H1 (cell line): ENCODE data around the gene NDUFA7. TPM values are rescaled to one million over a fixed set of nuclear protein-coding genes. Genes with fewer than 3 reads are reported as not detected.

Source experiments
- CHD2 ChIP-seq: IDR thresholded peaks from 2 replicates; pipeline ENCODE4 v1.6.1; 2012; ENCODE audit warnings: low read length, improper control_type of control experiment
- CREB1 ChIP-seq: IDR thresholded peaks from 2 replicates; pipeline ENCODE4 v1.6.1; 2012; ENCODE audit warnings: inconsistent platforms
- CTBP2 ChIP-seq: IDR thresholded peaks from 2 replicates; pipeline ENCODE4 v1.7.0; 2011; ENCODE audit warnings: borderline replicate concordance, mild to moderate bottlenecking, moderate library complexity, mixed read lengths, low read length; ENCODE audit not compliant: insufficient read depth, insufficient read length
- GTF2F1 ChIP-seq: IDR thresholded peaks from 2 replicates; pipeline ENCODE4 v1.6.1; 2012; ENCODE audit warnings: low read depth, low read length, improper control_type of control experiment, borderline replicate concordance
- HDAC2 ChIP-seq, 2 experiments: fragments of 300-600 bp in 1 of 2; sonication (generic) in 1 of 2; IDR thresholded peaks; 2 replicates each; pipeline ENCODE4 v1.6.1; 2011 to 2012; ENCODE audit warnings: low read depth in 2 of 2, low read length in 2 of 2, mild to moderate bottlenecking in 2 of 2, moderate library complexity in 2 of 2, borderline replicate concordance in 1 of 2, inconsistent platforms in 1 of 2
- JUN ChIP-seq: IDR thresholded peaks from 2 replicates; pipeline ENCODE4 v1.6.1; 2011; ENCODE audit warnings: low read depth, mild to moderate bottlenecking, improper control_type of control experiment, low read length
- KDM1A ChIP-seq: fragments of 200-600, 300-600 bp; sonication (generic); IDR thresholded peaks from 2 replicates; pipeline ENCODE4 v1.7.1; 2016; ENCODE audit warnings: mild to moderate bottlenecking, low read length, borderline replicate concordance
- KDM4A ChIP-seq: IDR thresholded peaks from one replicate; pipeline ENCODE4 v1.7.1; 2012; ENCODE audit warnings: low read depth, mild to moderate bottlenecking, moderate library complexity, low read length, inconsistent platforms; ENCODE audit not compliant: severe bottlenecking
- MAFK ChIP-seq: IDR thresholded peaks from 2 replicates; pipeline ENCODE4 v1.6.1; 2012; ENCODE audit warnings: low read depth, mild to moderate bottlenecking, improper control_type of control experiment, low read length
- MAX ChIP-seq: IDR thresholded peaks from 2 replicates; pipeline ENCODE4 v1.6.1; 2012; ENCODE audit warnings: inconsistent platforms
- NRF1 ChIP-seq: IDR thresholded peaks from 2 replicates; pipeline ENCODE4 v1.6.1; 2011; ENCODE audit warnings: mild to moderate bottlenecking, low read depth, low read length, improper control_type of control experiment
- PHF8 ChIP-seq: fragments of 200-600 bp; sonication (generic); conservative IDR thresholded peaks from 2 replicates; pipeline ENCODE4 v1.7.1; 2012; ENCODE audit warnings: low read depth, mild to moderate bottlenecking, inconsistent platforms, low read length, moderate library complexity
- POLR2A ChIP-seq, 2 experiments: IDR thresholded peaks; 1 replicate in 1 of 2; 2 replicates in 1 of 2; pipeline ENCODE4 v1.6.1; 2011; ENCODE audit warnings: low read depth in 2 of 2, low read length in 2 of 2, mild to moderate bottlenecking in 2 of 2; ENCODE audit errors: control extremely low read depth in 1 of 2
- RBBP5 ChIP-seq: IDR thresholded peaks from 2 replicates; pipeline ENCODE4 v1.7.1; 2012; ENCODE audit warnings: low read depth, mild to moderate bottlenecking, inconsistent platforms, low read length, moderate library complexity, borderline replicate concordance
- RNF2 ChIP-seq: fragments of 200-900, 300-1000 bp; sonication (generic); IDR thresholded peaks from 2 replicates; pipeline ENCODE4 v1.7.1; 2016; ENCODE audit warnings: borderline replicate concordance, low read depth, mild to moderate bottlenecking, antibody characterized with exemption, low read length; ENCODE audit not compliant: poor library complexity, severe bottlenecking; ENCODE audit errors: missing control alignments
- SAP30 ChIP-seq: fragments of 300-600 bp; sonication (generic); IDR thresholded peaks from 2 replicates; pipeline ENCODE4 v1.7.1; 2012; ENCODE audit warnings: low read length, moderate library complexity, mild to moderate bottlenecking, inconsistent platforms; ENCODE audit not compliant: insufficient read depth, insufficient replicate concordance
- SIN3A ChIP-seq, 2 experiments: IDR thresholded peaks in 1 of 2; conservative IDR thresholded peaks in 1 of 2; 2 replicates each; pipeline ENCODE4 v1.6.1; 2011 to 2012; ENCODE audit warnings: low read length in 2 of 2, improper control_type of control experiment in 1 of 2, low read depth in 1 of 2, mild to moderate bottlenecking in 1 of 2
- SP4 ChIP-seq: IDR thresholded peaks from 2 replicates; pipeline ENCODE4 v1.6.1; 2012; ENCODE audit warnings: low read length, inconsistent platforms
- TAF7 ChIP-seq: optimal IDR thresholded peaks from 2 replicates; pipeline ENCODE3; 2011; ENCODE audit warnings: low read depth, mild to moderate bottlenecking, inconsistent platforms, low read length, moderate library complexity, borderline replicate concordance
- TBP ChIP-seq: IDR thresholded peaks from 2 replicates; pipeline ENCODE4 v1.6.1; 2011; ENCODE audit warnings: low read depth, low read length, improper control_type of control experiment
- USF2 ChIP-seq: IDR thresholded peaks from 2 replicates; pipeline ENCODE4 v1.6.1; 2011; ENCODE audit warnings: low read length, improper control_type of control experiment
- polyA plus RNA-seq, 7 experiments: library from polyadenylated mRNA; depleted of rRNA in 3 of 7; stranded (reverse) in 5 of 7; unstranded in 2 of 7; fragments of >200 nt in 5 of 7; fragments of 200-250 nt in 2 of 7; gene quantifications; 1 replicate in 5 of 7; 2 replicates in 1 of 7; 4 replicates in 1 of 7; pipeline versions ENCODE4 v1.2.1 to v1.2.3, GENCODE V29; 2011 to 2013; ENCODE audit warnings: missing spikeins in 2 of 7, mixed read lengths in 2 of 7
- total RNA-seq: library from RNA; stranded (reverse); fragmentation: NEBNext Ultra II Directional; extraction: Animal tissue kit (Norgen Biotek cat#: 25700); gene quantifications from 2 replicates; pipeline ENCODE4 v1.2.1, GENCODE V29; 2021

The NDUFA7 gene
- total and polyA plus RNA-seq, 2 of the 8 experiments (the other 6 are each of a cell fraction or from before 2014, with no cell fraction given) = 54.4 to 286 TPM

- peak; percentile 83 for TF ChIP-seq NRF1
- TF ChIP-seq KDM1A = no peak
- no peak for TF ChIP-seq GTF2F1
- peak; percentile 89; the same call in 1 of the 2 replicates for TF ChIP-seq SP4
- peak; percentile 90 for TF ChIP-seq KDM4A
- peak; percentile 49 for TF ChIP-seq SAP30
- no peak for TF ChIP-seq RNF2
- TF ChIP-seq MAFK = peak; percentile 97
- no peak for TF ChIP-seq CTBP2
- TF ChIP-seq RBBP5 = no peak
- TF ChIP-seq HDAC2 (IDR thresholded peaks at IDR 0.05; ENCODE audit: borderline replicate concordance in 1 of 2, low read depth in 2 of 2, low read length in 2 of 2) = peak; percentile 76 to 86; a peak in 1 of 4 replicates
- peak; percentile 31; the same call in 1 of the 2 replicates for TF ChIP-seq TBP
- peak; percentile 80 to 95 for TF ChIP-seq POLR2A (IDR thresholded peaks at IDR 0.05; ENCODE audit: control extremely low read depth in 1 of 2, low read depth in 2 of 2, low read length in 2 of 2)
- TF ChIP-seq TAF7 = peak; percentile 35
- peak; percentile 49; the same call in 1 of the 2 replicates for TF ChIP-seq CREB1
- peak; percentile 82 for TF ChIP-seq CHD2
- no peak; the same call in 1 of the 2 replicates for TF ChIP-seq USF2
- peak; percentile 46 to 84; a peak in 2 of 4 replicates for TF ChIP-seq SIN3A (conservative IDR thresholded peaks at IDR 0.05 in 1 of 2, IDR thresholded peaks at IDR 0.05 in 1 of 2; ENCODE audit: low read depth in 1 of 2, low read length in 2 of 2)
- no peak for TF ChIP-seq JUN
- TF ChIP-seq MAX = peak; percentile 96
- TF ChIP-seq PHF8 = peak; percentile 87
These were observed 13.0 kb downstream of the NDUFA7 start, which contains the start of gene CD320 (continued) for GRCh38 chr19:8307965-8308866.
